K562 (cell line): Measurements from ENCODE around the gene RBP3. TPM values are rescaled to one million over a fixed set of nuclear protein-coding genes. Genes with fewer than 3 reads are reported as not detected.

Experiments
- CEBPB ChIP-seq: fragments of 450-650 bp; IDR thresholded peaks from 2 replicates; pipeline ENCODE4 v1.6.1; 2016; ENCODE audit warnings: missing genetic modification characterization, missing compliant biosample characterization
- HMGXB4 ChIP-seq: sonication (generic); formaldehyde crosslinking; IDR thresholded peaks from 2 replicates; pipeline ENCODE4 v1.8.1; 2023; ENCODE audit warnings: mild to moderate bottlenecking, missing genetic modification reagents
- REST ChIP-seq, 2 experiments: fragments of 450-650 bp; formaldehyde crosslinking in 1 of 2; IDR thresholded peaks; 2 replicates each; pipeline versions ENCODE4 v1.4.0 to v1.6.1; 2014 to 2020; ENCODE audit warnings: mild to moderate bottlenecking in 2 of 2, borderline replicate concordance in 1 of 2, low read depth in 1 of 2
- TEAD4 ChIP-seq, 2 experiments: sonication (generic) in 1 of 2; formaldehyde crosslinking in 1 of 2; IDR thresholded peaks; 2 replicates each; pipeline versions ENCODE4 v1.6.1 to v1.8.0; 2012 to 2022; ENCODE audit warnings: borderline replicate concordance in 1 of 2, inconsistent platforms in 1 of 2, low read length in 1 of 2, mild to moderate bottlenecking in 1 of 2, missing genetic modification reagents in 1 of 2
- polyA plus RNA-seq, 8 experiments: library from polyadenylated mRNA; depleted of rRNA in 4 of 8; stranded (reverse) in 5 of 8; unstranded in 3 of 8; fragments of >200 nt; fragmentation: Nextera tagmentation in 2 of 8; fragmentation: Illumina TruSeq in 1 of 8; extraction: Ambion mirVana in 2 of 8; extraction: Trizol in 1 of 8; gene quantifications; 2 replicates each; pipeline versions ENCODE4 v1.2.1 to v1.2.3, GENCODE V29; 2011 to 2014; ENCODE audit warnings: inconsistent platforms in 1 of 8, missing spikeins in 1 of 8
- total RNA-seq, 7 experiments: library from RNA; depleted of rRNA in 6 of 7; stranded (reverse); fragments of >200 nt in 6 of 7; fragmentation: Illumina TruSeq in 2 of 7; extraction: Trizol in 2 of 7; gene quantifications; 2 replicates each; pipeline versions ENCODE4 v1.2.1 to v1.2.3, GENCODE V29; 2011 to 2021; ENCODE audit warnings: low replicate concordance in 1 of 7

RBP3 gene
- total and polyA plus RNA-seq, 9 of the 15 experiments (the other 6 are each of a cell fraction or from before 2014, with no cell fraction given) = not detected

GRCh38 chr10:47348661-47349470 lies 703 bp downstream of the RBP3 start (continued):
- TF ChIP-seq REST (IDR thresholded peaks at IDR 0.05; ENCODE audit: borderline replicate concordance) = no peak
- no peak for TF ChIP-seq REST (CRISPR knock-in tag; IDR thresholded peaks at IDR 0.05; ENCODE audit: low read depth)
- TF ChIP-seq TEAD4 (IDR thresholded peaks at IDR 0.05; ENCODE audit: low read length) = no peak
- TF ChIP-seq TEAD4 (CRISPR knock-in tag; IDR thresholded peaks at IDR 0.05; ENCODE audit: borderline replicate concordance) = no peak
- TF ChIP-seq HMGXB4 (CRISPR knock-in tag) = no peak
- TF ChIP-seq CEBPB (tag) = no peak
